NCI-H1436 (cell line): ENCODE data around the gene RBP3.

Experiments
- DNase-seq: peaks from one replicate; lab custom pipeline; 2025; lab: John Stamatoyannopoulos, UW

The RBP3 gene

GRCh38 chr10:47318706-47319105 is 29.5 kb upstream of the RBP3 start:
- no peak for DNase-seq

GRCh38 chr10:47319784-47320183 is 28.4 kb upstream of the RBP3 start:
- DNase-seq: no peak

GRCh38 chr10:47320812-47321211 is 27.4 kb upstream of the RBP3 start:
- no peak for DNase-seq

- DNase-seq: no peak
These were observed 26.5 kb upstream of the RBP3 start for GRCh38 chr10:47321521-47322195.

- DNase-seq: no peak
These were observed 25.7 kb upstream of the RBP3 start, which contains the start of gene GDF2 for GRCh38 chr10:47322300-47323061. GDF2 (plus strand) TSS chr10:47322454; CDS start chr10:47322669, 215 bp downstream.

GRCh38 chr10:47323087-47323486 is 25.1 kb upstream of the RBP3 start:
- DNase-seq: no peak

- DNase-seq: no peak
These were observed 24.4 kb upstream of the RBP3 start for GRCh38 chr10:47323636-47324296.

- no peak for DNase-seq
These were observed 22.6 kb upstream of the RBP3 start for GRCh38 chr10:47325303-47326291.

GRCh38 chr10:47326306-47326926 is 21.7 kb upstream of the RBP3 start:
- DNase-seq: no peak

- no peak for DNase-seq
These were observed 21.2 kb upstream of the RBP3 start for GRCh38 chr10:47326927-47327330.

- no peak for DNase-seq
These were observed 18.3 kb upstream of the RBP3 start for GRCh38 chr10:47329855-47330254.

GRCh38 chr10:47330366-47330765 is 17.8 kb upstream of the RBP3 start:
- no peak for DNase-seq

GRCh38 chr10:47330804-47331203 is 17.4 kb upstream of the RBP3 start:
- no peak for DNase-seq

GRCh38 chr10:47331491-47331890 is 16.7 kb upstream of the RBP3 start:
- DNase-seq: no peak

GRCh38 chr10:47331954-47332353 is 16.2 kb upstream of the RBP3 start:
- DNase-seq: no peak

- DNase-seq: no peak
These were observed 15.8 kb upstream of the RBP3 start for GRCh38 chr10:47332371-47332770.

- no peak for DNase-seq
These were observed 15.2 kb upstream of the RBP3 start for GRCh38 chr10:47332946-47333345.

GRCh38 chr10:47333532-47333931 is 14.6 kb upstream of the RBP3 start:
- DNase-seq: no peak

- DNase-seq: no peak
These were observed 13.5 kb upstream of the RBP3 start for GRCh38 chr10:47334466-47335295.

- no peak for DNase-seq
These were observed 12.3 kb upstream of the RBP3 start for GRCh38 chr10:47335906-47336305.
